Measurements from ENCODE around the gene TP53I3. TPM values are rescaled to one million over a fixed set of nuclear protein-coding genes. Genes with fewer than 3 reads are reported as not detected.

Gene TP53I3
- total and polyA plus RNA-seq, 2 of the 4 experiments (the other 2 are of a cell fraction): 25.5 to 42.2 TPM

DNA sequence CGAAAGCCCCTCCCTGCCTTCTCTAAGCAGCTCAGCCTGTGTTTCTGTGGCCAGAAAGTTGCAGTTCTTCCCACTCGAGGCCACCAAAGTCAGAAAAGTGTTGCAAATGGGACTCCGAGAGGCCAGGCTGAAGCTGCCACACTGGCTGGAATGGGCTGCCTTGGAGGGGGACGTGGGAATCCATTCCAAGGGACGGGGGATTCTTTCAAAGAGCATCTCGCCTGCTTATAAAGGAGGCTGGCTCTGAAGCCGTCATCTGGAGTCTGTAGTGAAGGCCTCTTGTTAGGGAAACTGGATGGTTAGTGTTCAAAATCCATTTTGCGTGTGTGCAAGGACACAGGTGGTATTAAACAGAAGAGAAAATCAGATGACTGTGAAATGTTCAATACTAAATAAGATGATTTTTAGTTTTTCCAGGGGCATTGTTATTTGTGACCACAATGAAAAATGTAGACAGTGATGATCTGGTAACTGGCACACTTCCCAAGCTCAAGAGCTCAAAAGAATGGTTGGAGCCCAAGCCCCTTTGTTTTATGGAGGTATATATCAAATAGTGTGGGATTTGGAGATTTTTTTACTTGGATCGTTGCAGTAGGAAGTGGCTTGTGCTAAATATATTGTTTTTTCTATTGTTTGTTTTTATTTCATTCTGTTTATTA is 39.4 kb upstream of the TP53I3 start:
- H3K4me3 ChIP-seq (ENCODE audit: insufficient read depth, low read depth, low read length): peak overlapping the region; percentile 84
- peak overlapping the region; percentile 71 for H4K5ac ChIP-seq (ENCODE audit: low read depth, low read length)
- H3K9me3 ChIP-seq (ENCODE audit: control insufficient read depth, insufficient read depth, low read length): no peaks in the 10 kb centered on the region
- ChIA-PET CTCF (interaction anchor here (0.6 to 1.0 kb wide), 3 partner anchors 10 to 699 kb away, joined by 3 to 10 read pairs (median 3); partner anchors contain the start of gene TP53I3), POLR2A (ENCODE audit: unreplicated experiment) (interaction anchor here (0.5 to 1.5 kb wide), 2 partner anchors 40 to 274 kb away, joined by 3 to 17 read pairs; no protein-coding TSS in a partner anchor)
- dilution Hi-C loops (cut with HindIII; ENCODE audit: low sequenced_read_pairs, unreplicated experiment) (no loop called here), intact Hi-C loops (cut with micrococcal nuclease) (no loop called here), in situ Hi-C loops (cut with MboI; ENCODE audit: low sequenced_read_pairs) (no loop called here)
- H3K4me2 ChIP-seq (ENCODE audit: low read depth, low read length): peak overlapping the region; percentile 91
- peaks cover 6% of the 10 kb centered on the region for H3K9me1 ChIP-seq (ENCODE audit: insufficient read depth, low read length)
- peak overlapping the region; percentile 49 for H2BK120ac ChIP-seq (ENCODE audit: low read depth, low read length)
- peak; percentile 2; the same call in 1 of the 2 replicates for ATAC-seq (ENCODE audit: low read depth)
- peak overlapping the region; percentile 100 for H2AFZ ChIP-seq (replicated peaks; ENCODE audit: low read length, poor library complexity)
- H2BK15ac ChIP-seq (ENCODE audit: low read depth, low read length): peak overlapping the region; percentile 69; the same call in 2 of the 3 replicates
- no peaks in the 10 kb centered on the region for H4K20me1 ChIP-seq (ENCODE audit: insufficient read depth, low read length)
- H3K18ac ChIP-seq (ENCODE audit: low read depth, low read length): peak overlapping the region; percentile 60
- H4K91ac ChIP-seq (ENCODE audit: insufficient read depth, low read depth, low read length): peak overlapping the region; percentile 82
- TF ChIP-seq, protein P1, sequence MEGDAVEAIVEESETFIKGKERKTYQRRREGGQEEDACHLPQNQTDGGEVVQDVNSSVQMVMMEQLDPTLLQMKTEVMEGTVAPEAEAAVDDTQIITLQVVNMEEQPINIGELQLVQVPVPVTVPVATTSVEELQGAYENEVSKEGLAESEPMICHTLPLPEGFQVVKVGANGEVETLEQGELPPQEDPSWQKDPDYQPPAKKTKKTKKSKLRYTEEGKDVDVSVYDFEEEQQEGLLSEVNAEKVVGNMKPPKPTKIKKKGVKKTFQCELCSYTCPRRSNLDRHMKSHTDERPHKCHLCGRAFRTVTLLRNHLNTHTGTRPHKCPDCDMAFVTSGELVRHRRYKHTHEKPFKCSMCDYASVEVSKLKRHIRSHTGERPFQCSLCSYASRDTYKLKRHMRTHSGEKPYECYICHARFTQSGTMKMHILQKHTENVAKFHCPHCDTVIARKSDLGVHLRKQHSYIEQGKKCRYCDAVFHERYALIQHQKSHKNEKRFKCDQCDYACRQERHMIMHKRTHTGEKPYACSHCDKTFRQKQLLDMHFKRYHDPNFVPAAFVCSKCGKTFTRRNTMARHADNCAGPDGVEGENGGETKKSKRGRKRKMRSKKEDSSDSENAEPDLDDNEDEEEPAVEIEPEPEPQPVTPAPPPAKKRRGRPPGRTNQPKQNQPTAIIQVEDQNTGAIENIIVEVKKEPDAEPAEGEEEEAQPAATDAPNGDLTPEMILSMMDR (conservative IDR thresholded peaks at IDR 0.05; ENCODE audit: low read depth, low read length): no peak
- TF ChIP-seq MAFK (IDR thresholded peaks at IDR 0.05; ENCODE audit: low read depth, low read length): no peak
- no peak for TF ChIP-seq NFE2L2 (IDR thresholded peaks at IDR 0.05; ENCODE audit: low read depth, low read length)
- TF ChIP-seq CHD1 (IDR thresholded peaks at IDR 0.05; ENCODE audit: low read depth, low read length): no peak
- no peak for TF ChIP-seq FOS (IDR thresholded peaks at IDR 0.05; ENCODE audit: low read depth, low read length)
- peak overlapping the region; percentile 87 for H2BK5ac ChIP-seq (ENCODE audit: low read depth, low read length, poor library complexity, severe bottlenecking)
- no peaks in the 10 kb centered on the region for H3K27me3 ChIP-seq (ENCODE audit: control insufficient read depth, insufficient read depth, low read length)
- peak overlapping the region; percentile 70 for H3K23ac ChIP-seq (ENCODE audit: low read depth, low read length)
- peak overlapping the region; percentile 85 for H3K9ac ChIP-seq (ENCODE audit: low read depth, low read length)
- no peaks in the 10 kb centered on the region for H3K4me1 ChIP-seq (ENCODE audit: control insufficient read depth, insufficient read depth, low read length)
- peak overlapping the region; percentile 82 for H3K27ac ChIP-seq (ENCODE audit: insufficient read depth, low read length)
- peak overlapping the region; percentile 86 for H3K56ac ChIP-seq (ENCODE audit: extremely low read depth, insufficient read depth, low read length)
- H3K4ac ChIP-seq (ENCODE audit: low read depth, low read length): peak overlapping the region; percentile 97
- peak; percentile 34 for DNase-seq
- no TSS peak for BruUV-seq (replicated peaks)
- H2AK9ac ChIP-seq (replicated peaks; ENCODE audit: low read depth, low read length, poor library complexity): peak overlapping the region; percentile 63
- H2AK5ac ChIP-seq (ENCODE audit: low read depth, low read length): peak overlapping the region; percentile 47; the same call in 1 of the 2 replicates
- peak overlapping the region; percentile 94 to 98 for H4K8ac ChIP-seq (ENCODE audit: low read depth in 2 of 2, low read length in 2 of 2)
- no peak overlapping the region for H2BK20ac ChIP-seq (ENCODE audit: low read depth, low read length)
- WGBS, 2 experiments (ENCODE audit: extremely low coverage in 2 of 2, insufficient read length in 1 of 2): 4% methylated on average over 5 of the region's 9 CpGs; no CpG with 5 or more reads in 1 of the 2 experiments
- H3K36me3 ChIP-seq (ENCODE audit: control insufficient read depth, insufficient read depth, low read length): no peaks in the 10 kb centered on the region
- H3K79me1 ChIP-seq (ENCODE audit: low read depth in 1 of 2, low read length in 2 of 2): peaks cover 20 to 24% of the 10 kb centered on the region in 2 experiments
- H3K14ac ChIP-seq (replicated peaks; ENCODE audit: low read depth, low read length): peak overlapping the region; percentile 99
